H1 (cell line): ENCODE measurements around the gene PTAR1. TPM values are rescaled to one million over a fixed set of nuclear protein-coding genes. Genes with fewer than 3 reads are reported as not detected.

Source experiments
- CHD2 ChIP-seq: IDR thresholded peaks from 2 replicates; pipeline ENCODE4 v1.6.1; 2012; ENCODE audit warnings: low read length, improper control_type of control experiment
- KDM5A ChIP-seq: fragments of 200-600 bp; IDR thresholded peaks from 2 replicates; pipeline ENCODE4 v1.7.1; 2012; ENCODE audit warnings: mild to moderate bottlenecking, low read length, inconsistent platforms, mixed read lengths
- RNF2 ChIP-seq: fragments of 200-900, 300-1000 bp; sonication (generic); IDR thresholded peaks from 2 replicates; pipeline ENCODE4 v1.7.1; 2016; ENCODE audit warnings: borderline replicate concordance, low read depth, mild to moderate bottlenecking, antibody characterized with exemption, low read length; ENCODE audit not compliant: poor library complexity, severe bottlenecking; ENCODE audit errors: missing control alignments
- polyA plus RNA-seq, 7 experiments: library from polyadenylated mRNA; depleted of rRNA in 3 of 7; stranded (reverse) in 5 of 7; unstranded in 2 of 7; fragments of >200 nt in 5 of 7; fragments of 200-250 nt in 2 of 7; gene quantifications; 1 replicate in 5 of 7; 2 replicates in 1 of 7; 4 replicates in 1 of 7; pipeline versions ENCODE4 v1.2.1 to v1.2.3, GENCODE V29; 2011 to 2013; ENCODE audit warnings: missing spikeins in 2 of 7, mixed read lengths in 2 of 7
- total RNA-seq: library from RNA; stranded (reverse); fragmentation: NEBNext Ultra II Directional; extraction: Animal tissue kit (Norgen Biotek cat#: 25700); gene quantifications from 2 replicates; pipeline ENCODE4 v1.2.1, GENCODE V29; 2021

PTAR1 gene
- total and polyA plus RNA-seq, 2 of the 8 experiments (the other 6 are each of a cell fraction or from before 2014, with no cell fraction given) = 19.5 to 84.9 TPM

GRCh38 chr9:69797675-69798074, 37.9 kb upstream of the PTAR1 start (continued):
- TF ChIP-seq RNF2 (no peak), KDM5A (no peak), CHD2 (no peak)
